GM10266 (cell line): ENCODE measurements around the gene ANK2.

Source experiments
- DNase-seq: peaks from one replicate; pipeline ENCODE4 v3.0.0; 2012; ENCODE audit errors: extremely low spot score
- TF ChIP-seq, protein P1 (sequence below): IDR thresholded peaks from 2 replicates; pipeline ENCODE4 v1.5.1; 2012; ENCODE audit warnings: mild to moderate bottlenecking, low read depth; ENCODE audit not compliant: control insufficient read depth, insufficient read depth; ENCODE audit errors: missing control alignments

ANK2 gene

GRCh38 chr4:113117358-113117702, 67.9 kb downstream of the ANK2 start:
- TF ChIP-seq, protein P1, sequence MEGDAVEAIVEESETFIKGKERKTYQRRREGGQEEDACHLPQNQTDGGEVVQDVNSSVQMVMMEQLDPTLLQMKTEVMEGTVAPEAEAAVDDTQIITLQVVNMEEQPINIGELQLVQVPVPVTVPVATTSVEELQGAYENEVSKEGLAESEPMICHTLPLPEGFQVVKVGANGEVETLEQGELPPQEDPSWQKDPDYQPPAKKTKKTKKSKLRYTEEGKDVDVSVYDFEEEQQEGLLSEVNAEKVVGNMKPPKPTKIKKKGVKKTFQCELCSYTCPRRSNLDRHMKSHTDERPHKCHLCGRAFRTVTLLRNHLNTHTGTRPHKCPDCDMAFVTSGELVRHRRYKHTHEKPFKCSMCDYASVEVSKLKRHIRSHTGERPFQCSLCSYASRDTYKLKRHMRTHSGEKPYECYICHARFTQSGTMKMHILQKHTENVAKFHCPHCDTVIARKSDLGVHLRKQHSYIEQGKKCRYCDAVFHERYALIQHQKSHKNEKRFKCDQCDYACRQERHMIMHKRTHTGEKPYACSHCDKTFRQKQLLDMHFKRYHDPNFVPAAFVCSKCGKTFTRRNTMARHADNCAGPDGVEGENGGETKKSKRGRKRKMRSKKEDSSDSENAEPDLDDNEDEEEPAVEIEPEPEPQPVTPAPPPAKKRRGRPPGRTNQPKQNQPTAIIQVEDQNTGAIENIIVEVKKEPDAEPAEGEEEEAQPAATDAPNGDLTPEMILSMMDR: no peak

GRCh38 chr4:113122066-113122465, 72.6 kb downstream of the ANK2 start:
- no peak for DNase-seq
- TF ChIP-seq, protein P1: no peak

More at GRCh38 chr4:113117358-113117702, 67.9 kb downstream of the ANK2 start:
- DNase-seq: no peak

DNA sequence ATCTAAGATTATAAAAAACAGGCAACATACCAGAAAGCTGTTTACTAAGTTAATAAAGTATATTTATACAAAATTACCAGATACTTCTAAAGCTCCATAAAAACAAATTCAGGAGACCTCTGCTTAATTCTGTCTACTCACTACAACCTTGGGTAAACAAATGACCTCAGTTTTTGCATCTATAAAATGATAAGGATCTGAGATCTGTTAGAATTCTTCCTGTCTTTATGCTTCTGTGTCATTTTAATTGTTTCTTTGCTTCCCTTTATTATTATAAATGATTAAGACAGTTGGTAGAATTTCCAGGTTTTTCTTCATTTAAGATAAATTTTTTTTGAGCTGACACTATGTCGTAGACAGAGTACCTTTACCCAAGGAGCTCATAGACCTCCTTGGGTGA, 76.0 kb downstream of the ANK2 start:
- DNase-seq: no peak
- TF ChIP-seq, protein P1: no peak

DNA sequence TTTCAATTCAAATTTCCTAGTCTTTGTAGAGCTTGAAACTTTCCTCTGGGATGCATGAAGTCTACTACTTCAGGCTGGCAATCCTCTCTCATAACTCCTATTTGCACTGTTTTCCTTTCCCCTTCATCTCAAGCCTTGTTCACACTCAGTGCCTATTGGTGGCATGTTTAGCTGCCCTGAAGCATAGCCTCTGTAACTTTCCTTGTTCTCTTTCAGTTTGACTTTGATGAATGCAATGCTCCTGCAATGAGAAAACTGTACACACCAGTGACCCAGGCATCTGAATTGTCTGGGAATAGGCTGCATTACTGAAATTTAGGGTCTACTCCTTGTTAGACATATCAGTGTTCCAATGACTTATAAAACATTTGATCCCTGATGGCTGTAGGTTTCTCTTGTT, 81.7 kb downstream of the ANK2 start:
- TF ChIP-seq, protein P1: no peak

GRCh38 chr4:113131621-113132020, 82.2 kb downstream of the ANK2 start:
- TF ChIP-seq, protein P1: no peak
- DNase-seq: no peak

More for the DNA sequence above, 81.7 kb downstream of the ANK2 start:
- no peak for DNase-seq

DNA sequence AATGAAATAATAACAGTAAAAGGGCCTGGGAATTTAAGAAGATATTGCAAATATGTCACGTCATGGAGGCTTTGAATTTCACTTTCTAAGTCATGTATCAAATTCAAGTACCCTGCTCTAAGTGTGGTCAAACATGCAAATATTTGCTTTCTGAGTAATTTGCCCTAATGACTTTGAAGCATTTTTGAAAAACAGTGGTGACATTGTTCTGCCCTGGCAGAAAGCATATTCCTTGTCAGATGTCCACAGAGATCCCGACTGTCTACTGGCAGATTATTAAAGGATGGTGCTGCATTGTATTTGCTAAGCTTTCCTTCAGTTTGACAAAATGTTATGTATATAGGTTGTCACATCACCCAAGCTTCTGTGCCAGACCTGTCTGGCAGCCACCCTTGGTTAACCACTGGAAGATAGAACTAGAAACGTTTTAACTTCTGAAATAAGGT, 92.5 kb downstream of the ANK2 start:
- DNase-seq: peak; percentile 8
- TF ChIP-seq, protein P1: no peak

DNA sequence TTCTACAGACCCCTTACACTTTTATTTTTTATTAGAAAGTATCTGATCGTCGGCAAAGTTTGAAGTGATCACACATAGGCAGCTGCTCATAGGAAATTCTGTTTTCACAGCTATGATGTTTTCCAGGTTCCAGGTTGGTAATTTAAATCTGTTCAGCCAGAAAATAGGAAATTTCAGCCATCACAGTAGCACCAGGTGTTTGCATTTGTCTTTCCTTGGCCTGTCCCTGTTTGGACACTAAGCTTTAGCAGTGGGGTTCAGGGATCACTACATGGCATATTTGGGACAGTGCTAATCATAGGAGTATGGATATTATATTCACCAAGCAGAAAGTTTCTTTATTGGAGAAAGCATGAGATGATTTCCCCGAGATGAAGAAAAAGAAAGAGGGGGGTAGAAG, 92.9 kb downstream of the ANK2 start:
- no peak for DNase-seq
- TF ChIP-seq, protein P1: no peak
